DOHH2 (cell line): Measurements from ENCODE around the gene P4HA1.

Source experiments
- H3F3A ChIP-seq: fragments of 200-600 bp; sonication (generic), shearing (Covaris generic); 2 replicates; pipeline ENCODE4 v1.6.0; 2016; ENCODE audit warnings: antibody characterized with exemption, mild to moderate bottlenecking; ENCODE audit not compliant: control insufficient read depth, insufficient read depth
- H3K27ac ChIP-seq: fragments of 200-600 bp; sonication (generic); 2 replicates; pipeline ENCODE4 v1.5.1; 2014; ENCODE audit warnings: low read depth, mild to moderate bottlenecking, low read length, moderate library complexity
- H3K27me3 ChIP-seq: fragments of 200-600 bp; sonication (generic); 2 replicates; pipeline ENCODE4 v1.6.1; 2014; ENCODE audit warnings: mild to moderate bottlenecking, low read length, mixed read lengths; ENCODE audit not compliant: control insufficient read depth
- H3K36me3 ChIP-seq: fragments of 200-600 bp; sonication (generic); 2 replicates; pipeline ENCODE4 v1.6.1; 2014; ENCODE audit warnings: mild to moderate bottlenecking, low read length, moderate library complexity, mixed read lengths; ENCODE audit not compliant: control insufficient read depth
- H3K4me1 ChIP-seq: fragments of 200-600 bp; sonication (generic); 2 replicates; pipeline ENCODE4 v1.6.1; 2014; ENCODE audit warnings: mild to moderate bottlenecking, low read length, mixed read lengths; ENCODE audit not compliant: control insufficient read depth
- H3K4me2 ChIP-seq: fragments of 200-600 bp; sonication (generic); 2 replicates; pipeline ENCODE4 v1.6.0; 2014; ENCODE audit warnings: mild to moderate bottlenecking, low read length, moderate library complexity
- H3K4me3 ChIP-seq: fragments of 200-600 bp; sonication (generic); 2 replicates; pipeline ENCODE4 v1.5.1; 2014; ENCODE audit warnings: mild to moderate bottlenecking, low read length, mixed read lengths
- H3K79me2 ChIP-seq: fragments of 200-600 bp; sonication (generic); 2 replicates; pipeline ENCODE4 v1.6.1; 2014; ENCODE audit warnings: mild to moderate bottlenecking, low read length, mixed read lengths; ENCODE audit not compliant: control insufficient read depth
- H3K9me2 ChIP-seq: fragments of 200-600 bp; sonication (generic); replicated peaks from 2 replicates; pipeline ENCODE4 v1.6.1; 2014; ENCODE audit warnings: mild to moderate bottlenecking, low read length, mixed read lengths; ENCODE audit not compliant: control insufficient read depth
- H3K9me3 ChIP-seq: fragments of 200-600 bp; sonication (generic); 2 replicates; pipeline ENCODE4 v1.6.1; 2014; ENCODE audit warnings: antibody characterized with exemption, low read length, mixed read lengths; ENCODE audit not compliant: control insufficient read depth, insufficient read depth
- H4K20me1 ChIP-seq: fragments of 200-600 bp; sonication (generic); 2 replicates; pipeline ENCODE4 v1.6.0; 2014; ENCODE audit warnings: low read depth, mild to moderate bottlenecking, antibody characterized with exemption, low read length, moderate library complexity; ENCODE audit not compliant: control insufficient read depth, insufficient read depth
- EZH2phosphoT487 ChIP-seq: fragments of 200-600 bp; sonication (generic); IDR thresholded peaks from 2 replicates; pipeline ENCODE4 v1.6.1; 2017; ENCODE audit warnings: borderline replicate concordance, mild to moderate bottlenecking, antibody characterized with exemption, low read length, moderate library complexity, mixed read lengths
- TF ChIP-seq, protein P1 (sequence below): fragments of 200-600 bp; sonication (generic); IDR thresholded peaks from one replicate; pipeline ENCODE4 v1.5.1; 2014; ENCODE audit warnings: antibody characterized with exemption, mild to moderate bottlenecking, low read depth, low read length; ENCODE audit not compliant: poor library complexity, severe bottlenecking

Gene P4HA1

DNA sequence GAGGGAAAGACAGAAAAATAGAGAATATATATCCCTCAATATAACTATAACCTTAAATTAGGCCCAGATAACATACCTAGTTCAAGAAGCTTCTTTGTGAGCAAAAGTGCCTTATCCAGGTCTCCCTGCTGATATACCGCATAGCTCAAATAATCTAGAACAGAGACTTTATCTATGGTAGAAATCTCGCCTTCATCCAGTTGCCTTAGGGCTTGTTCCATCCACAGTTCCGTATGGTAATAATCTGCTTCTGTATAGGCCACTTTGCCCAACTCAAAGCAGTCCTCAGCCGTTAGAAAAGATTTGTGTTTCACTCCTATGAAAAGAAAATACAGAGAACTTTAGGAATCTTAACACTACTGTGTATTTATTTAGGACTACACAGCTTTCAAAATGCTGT lies 43.4 kb downstream of the P4HA1 start:
- no peaks in the 10 kb centered on the region for H3K27me3 ChIP-seq
- no peak overlapping the region for H3K4me2 ChIP-seq
- no peaks in the 10 kb centered on the region for H3K9me2 ChIP-seq
- peaks cover 65% of the 10 kb centered on the region for H3K36me3 ChIP-seq
- TF ChIP-seq, protein P1, sequence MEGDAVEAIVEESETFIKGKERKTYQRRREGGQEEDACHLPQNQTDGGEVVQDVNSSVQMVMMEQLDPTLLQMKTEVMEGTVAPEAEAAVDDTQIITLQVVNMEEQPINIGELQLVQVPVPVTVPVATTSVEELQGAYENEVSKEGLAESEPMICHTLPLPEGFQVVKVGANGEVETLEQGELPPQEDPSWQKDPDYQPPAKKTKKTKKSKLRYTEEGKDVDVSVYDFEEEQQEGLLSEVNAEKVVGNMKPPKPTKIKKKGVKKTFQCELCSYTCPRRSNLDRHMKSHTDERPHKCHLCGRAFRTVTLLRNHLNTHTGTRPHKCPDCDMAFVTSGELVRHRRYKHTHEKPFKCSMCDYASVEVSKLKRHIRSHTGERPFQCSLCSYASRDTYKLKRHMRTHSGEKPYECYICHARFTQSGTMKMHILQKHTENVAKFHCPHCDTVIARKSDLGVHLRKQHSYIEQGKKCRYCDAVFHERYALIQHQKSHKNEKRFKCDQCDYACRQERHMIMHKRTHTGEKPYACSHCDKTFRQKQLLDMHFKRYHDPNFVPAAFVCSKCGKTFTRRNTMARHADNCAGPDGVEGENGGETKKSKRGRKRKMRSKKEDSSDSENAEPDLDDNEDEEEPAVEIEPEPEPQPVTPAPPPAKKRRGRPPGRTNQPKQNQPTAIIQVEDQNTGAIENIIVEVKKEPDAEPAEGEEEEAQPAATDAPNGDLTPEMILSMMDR, result no peak
- no peak for TF ChIP-seq EZH2phosphoT487
- H3F3A ChIP-seq, result peaks cover 14% of the 10 kb centered on the region; the same call in 1 of the 2 replicates
- H3K4me3 ChIP-seq, result no peak overlapping the region
- H4K20me1 ChIP-seq, result 0 out of 2 replicates have a peak, but pooled peaks cover 3% of the 10 kb centered on the region
- no peak overlapping the region for H3K27ac ChIP-seq
- H3K4me1 ChIP-seq, result peaks cover 8% of the 10 kb centered on the region; the same call in 1 of the 2 replicates
- H3K9me3 ChIP-seq, result no peaks in the 10 kb centered on the region
- H3K79me2 ChIP-seq, result no peaks in the 10 kb centered on the region

DNA sequence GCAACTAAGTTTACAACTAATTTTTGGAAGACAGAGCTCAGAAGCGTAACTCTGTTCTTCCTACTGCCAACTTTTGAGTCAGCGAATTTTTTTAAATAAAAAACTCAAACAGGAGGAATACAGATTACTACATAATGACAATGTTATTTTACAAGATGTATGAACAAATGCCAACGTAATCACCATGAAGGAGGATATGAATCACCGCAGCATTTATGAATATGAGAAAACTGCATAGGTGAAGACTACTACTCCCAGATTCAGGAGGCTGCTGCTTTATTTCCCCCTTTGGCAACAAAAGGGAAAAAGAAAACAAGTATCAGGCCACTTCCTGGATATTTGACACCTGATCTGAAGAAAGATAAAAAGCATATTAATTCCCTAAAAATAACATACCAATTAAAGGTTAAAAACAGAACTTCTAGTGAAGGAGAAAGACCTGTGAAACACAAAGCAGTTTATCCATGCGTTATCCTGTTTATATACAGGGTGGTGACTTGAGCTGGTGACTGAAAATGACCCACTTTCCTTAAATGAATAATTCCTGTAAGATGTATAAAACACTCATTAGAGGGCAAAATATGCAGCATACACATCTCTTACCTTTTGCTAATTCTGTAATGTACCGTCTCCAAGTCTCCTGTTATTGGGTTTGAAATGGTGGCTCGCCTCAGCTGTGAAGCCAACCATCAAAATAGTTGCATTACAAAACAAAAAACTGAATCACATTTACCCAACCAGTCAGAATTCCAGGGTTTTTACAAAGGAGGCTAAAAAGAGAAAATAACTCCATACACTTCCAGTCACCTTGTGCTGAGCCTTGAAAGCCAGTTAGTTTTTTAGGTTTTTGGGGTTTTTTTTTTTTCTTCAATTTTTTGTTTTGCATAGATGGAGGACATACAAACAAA lies 52.0 kb downstream of the P4HA1 start:
- H3K9me3 ChIP-seq, result no peaks in the 10 kb centered on the region
- no peaks in the 10 kb centered on the region for H4K20me1 ChIP-seq
- no peaks in the 10 kb centered on the region for H3K79me2 ChIP-seq
- TF ChIP-seq, protein P1, result no peak
- no peak for TF ChIP-seq EZH2phosphoT487
- no peak overlapping the region for H3K27ac ChIP-seq
- H3K4me2 ChIP-seq, result no peak overlapping the region
- no peaks in the 10 kb centered on the region for H3K9me2 ChIP-seq
- peaks cover 73% of the 10 kb centered on the region for H3K36me3 ChIP-seq
- no peak overlapping the region for H3K4me3 ChIP-seq
- H3K4me1 ChIP-seq, result no peaks in the 10 kb centered on the region
- H3F3A ChIP-seq, result peaks cover 3% of the 10 kb centered on the region; the same call in 1 of the 2 replicates
- H3K27me3 ChIP-seq, result no peaks in the 10 kb centered on the region

DNA sequence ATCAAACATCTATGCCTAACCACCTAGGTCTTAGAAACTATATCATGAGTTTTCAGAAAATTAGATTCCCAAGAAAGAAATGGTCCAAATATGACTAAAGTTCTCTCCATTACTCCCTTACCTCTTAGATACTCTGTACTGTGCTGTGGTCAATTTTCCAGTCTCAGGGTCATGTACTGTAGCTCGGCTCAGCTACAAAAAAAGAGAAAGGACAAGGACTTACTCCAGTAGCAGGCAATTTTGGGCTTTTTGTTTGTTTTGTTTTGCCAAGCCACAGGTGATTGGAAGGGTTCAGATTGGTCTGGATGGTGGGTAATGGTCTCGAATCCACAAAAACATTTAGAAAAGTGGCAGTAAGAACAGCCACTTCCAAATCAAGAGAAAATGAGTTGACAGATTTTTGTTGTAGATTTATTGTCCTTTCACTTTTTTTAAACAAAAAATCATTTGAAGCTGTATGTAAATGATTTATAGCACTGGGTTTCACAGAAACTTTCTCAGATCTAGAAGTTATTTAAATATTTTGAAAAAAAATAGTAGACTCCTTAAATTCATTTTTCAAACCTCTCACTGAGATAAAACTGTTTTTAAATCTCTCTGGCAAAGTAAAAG lies 52.8 kb downstream of the P4HA1 start:
- no peak overlapping the region for H3K4me3 ChIP-seq
- H3K27ac ChIP-seq, result no peak overlapping the region
- no peaks in the 10 kb centered on the region for H3K4me1 ChIP-seq
- peaks cover 3% of the 10 kb centered on the region; the same call in 1 of the 2 replicates for H3F3A ChIP-seq
- no peaks in the 10 kb centered on the region for H3K9me2 ChIP-seq
- H3K36me3 ChIP-seq, result peaks cover 68% of the 10 kb centered on the region
- no peaks in the 10 kb centered on the region for H3K9me3 ChIP-seq
- H3K4me2 ChIP-seq, result no peak overlapping the region
- no peaks in the 10 kb centered on the region for H3K79me2 ChIP-seq
- H3K27me3 ChIP-seq, result no peaks in the 10 kb centered on the region
- TF ChIP-seq EZH2phosphoT487, result no peak
- TF ChIP-seq, protein P1, result no peak
- no peaks in the 10 kb centered on the region for H4K20me1 ChIP-seq
